Stimulated activated CD4-positive, alpha-beta T cell treated with anti-CD3 and anti-CD28 coated beads, Interleukin-12 subunit alpha, Interleukin-12 subunit beta, amount 100 ng/mL, for 24 hours (primary cell): ENCODE results near the gene IL27RA.

Experiments used
- DNase-seq, 2 experiments: peaks; one replicate each; pipeline ENCODE4 v3.0.0-alpha.2; 2020; ENCODE audit warnings: low read depth in 2 of 2

The IL27RA gene

DNA sequence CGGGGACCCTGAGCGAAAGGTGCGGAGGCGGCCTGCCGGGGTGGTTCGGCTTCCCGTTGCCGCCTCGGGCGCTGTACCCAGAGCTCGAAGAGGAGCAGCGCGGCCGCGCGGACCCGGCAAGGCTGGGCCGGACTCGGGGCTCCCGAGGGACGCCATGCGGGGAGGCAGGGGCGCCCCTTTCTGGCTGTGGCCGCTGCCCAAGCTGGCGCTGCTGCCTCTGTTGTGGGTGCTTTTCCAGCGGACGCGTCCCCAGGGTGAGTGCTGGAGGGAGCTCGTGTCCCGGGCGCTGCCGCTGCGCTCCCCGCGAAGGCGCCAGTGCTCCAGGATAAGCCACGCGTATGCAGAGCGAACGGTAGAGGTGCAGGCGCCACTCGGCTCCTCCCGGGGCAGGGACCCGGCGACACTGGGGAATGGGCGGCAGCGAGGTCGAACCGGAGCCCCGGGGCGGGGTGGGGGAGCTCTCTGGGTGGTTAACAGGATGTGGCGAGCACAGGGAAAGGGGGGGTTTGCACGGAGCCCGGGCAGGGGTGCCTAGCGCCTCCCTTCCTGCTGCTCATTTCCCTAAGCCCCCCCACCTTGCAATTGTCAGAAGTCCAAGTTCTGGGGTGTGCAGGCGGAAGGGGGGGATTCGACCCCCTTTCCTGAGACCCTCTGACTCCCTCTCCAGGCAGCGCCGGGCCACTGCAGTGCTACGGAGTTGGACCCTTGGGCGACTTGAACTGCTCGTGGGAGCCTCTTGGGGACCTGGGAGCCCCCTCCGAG is at the start of gene IL27RA:
IL27RA (plus strand) TSS at position 44 of the 762 bp plus-strand sequence; CDS start at position 155, 111 bp downstream.
- DNase-seq, result peak; percentile 51 to 71

DNA sequence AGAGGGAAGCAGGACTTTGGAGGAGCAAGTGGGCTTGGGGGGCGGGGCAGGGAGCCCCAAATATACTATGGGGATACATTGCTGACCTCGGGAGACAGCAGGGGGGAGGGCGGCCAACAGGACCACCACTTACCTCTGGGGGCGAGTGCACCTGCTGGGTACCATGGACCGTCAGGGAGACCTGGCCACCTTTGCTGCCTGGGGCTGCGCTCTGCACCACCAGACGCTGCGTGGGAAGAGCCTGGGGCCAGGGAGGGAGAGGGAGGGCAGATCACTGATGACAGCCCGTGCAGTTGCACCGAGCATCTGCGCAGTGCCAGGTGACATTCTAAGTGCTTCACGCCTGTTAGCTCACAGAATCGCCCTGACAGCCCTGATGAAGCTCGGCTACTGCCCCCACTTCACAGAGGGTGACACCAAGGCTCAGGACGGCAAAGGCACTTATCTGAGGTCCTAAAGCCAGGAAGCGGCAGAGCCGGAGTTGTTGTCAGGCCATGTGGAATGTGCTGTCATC is 49.5 kb upstream of the IL27RA start:
- no peak for DNase-seq

- no peak for DNase-seq
These were observed 48.8 kb upstream of the IL27RA start for GRCh38 chr19:13982773-13983172.

- DNase-seq, result no peak
These were observed 48.2 kb upstream of the IL27RA start for GRCh38 chr19:13983213-13983889.

DNA sequence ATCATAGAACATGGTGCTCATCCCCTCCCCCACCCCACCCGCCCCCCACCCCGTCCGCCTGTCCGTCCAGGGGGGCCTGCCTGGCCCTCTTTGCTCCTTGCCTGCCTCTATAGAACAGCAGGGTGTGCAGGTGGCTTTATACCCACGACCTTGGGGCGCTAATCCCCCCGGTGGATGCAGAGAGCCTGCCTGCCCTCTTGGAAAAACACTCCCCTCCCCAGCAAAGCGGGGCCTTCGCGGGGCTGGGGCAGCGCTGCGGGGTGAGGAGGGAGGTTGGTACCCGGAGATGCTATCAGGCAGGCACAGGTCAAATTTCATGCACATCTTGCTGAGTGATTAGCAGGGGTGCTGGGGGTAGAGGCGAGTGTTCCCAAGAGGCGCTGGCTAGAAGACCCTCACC is 47.4 kb upstream of the IL27RA start:
- DNase-seq, result no peak

DNA sequence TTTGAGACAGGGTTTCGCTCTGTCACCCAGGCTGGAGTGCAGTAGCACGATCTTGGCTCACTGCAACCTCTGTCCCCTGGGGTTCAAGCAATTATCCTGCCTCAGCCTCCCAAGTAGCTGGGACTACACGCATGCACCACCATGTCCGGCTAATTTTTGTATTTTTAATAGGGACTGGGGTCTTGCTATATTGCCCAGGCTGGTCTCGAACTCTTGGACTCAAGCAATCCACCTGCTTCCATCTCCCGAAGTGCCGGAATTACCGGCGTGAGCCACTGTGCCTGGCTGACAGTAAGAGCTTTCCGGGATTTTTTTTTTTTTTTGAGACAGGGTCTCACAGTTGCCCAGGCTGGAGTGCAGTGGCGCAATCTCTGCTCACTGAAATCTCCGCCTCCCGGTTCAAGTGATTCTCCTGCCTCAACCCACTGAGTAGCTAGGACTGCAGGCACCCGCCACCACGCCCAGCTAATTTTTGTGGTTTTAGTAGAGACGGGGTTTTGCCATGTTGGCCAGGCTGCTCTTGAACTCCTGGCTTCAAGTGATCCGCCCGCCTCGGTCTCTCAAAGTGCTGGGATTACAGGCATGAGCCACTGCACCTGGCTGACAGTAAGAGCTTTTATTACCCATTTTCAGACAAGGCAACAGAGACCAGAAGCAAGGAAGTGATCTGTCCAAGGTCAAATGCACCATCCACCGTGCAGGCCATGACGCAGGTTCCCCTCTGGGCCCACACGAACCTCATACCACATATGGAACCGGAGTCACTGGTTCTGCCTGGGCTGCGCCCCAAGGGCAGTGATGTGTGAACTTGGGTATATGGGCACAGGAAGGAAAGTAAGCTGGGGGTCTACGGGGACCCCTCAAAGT is 46.5 kb upstream of the IL27RA start:
- no peak for DNase-seq

DNA sequence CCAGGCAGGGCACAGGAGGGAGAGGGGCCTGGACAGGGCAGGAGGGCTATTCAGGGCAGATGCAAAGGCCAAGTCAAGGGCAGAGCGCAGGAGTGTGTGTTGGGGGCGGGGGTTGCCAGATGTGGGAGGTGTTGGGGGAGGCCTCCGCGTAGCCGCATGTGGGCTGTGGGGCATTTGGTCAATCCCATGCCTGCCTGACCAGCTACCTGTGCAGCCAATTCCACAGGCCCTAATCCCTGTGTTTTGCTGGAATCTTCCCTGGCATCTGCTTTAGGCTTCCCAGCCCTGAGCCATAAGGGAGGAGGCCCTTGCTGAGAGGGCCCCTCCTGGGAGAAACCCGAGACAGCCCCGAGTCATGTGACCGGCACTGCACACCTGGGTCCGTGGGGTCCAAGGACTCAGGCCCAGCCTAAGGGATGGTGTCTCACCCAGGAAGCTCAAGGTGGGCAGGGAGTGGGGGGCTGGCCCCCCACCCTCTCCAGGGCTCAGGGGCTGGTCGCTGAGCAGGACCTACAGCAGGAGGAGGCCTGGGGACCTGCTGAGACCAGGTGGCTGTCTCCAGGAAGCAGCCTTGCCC is 45.7 kb upstream of the IL27RA start:
- no peak for DNase-seq

- DNase-seq, result peak; percentile 95 to 98
These were observed 45.1 kb upstream of the IL27RA start for GRCh38 chr19:13986348-13986904.

DNA sequence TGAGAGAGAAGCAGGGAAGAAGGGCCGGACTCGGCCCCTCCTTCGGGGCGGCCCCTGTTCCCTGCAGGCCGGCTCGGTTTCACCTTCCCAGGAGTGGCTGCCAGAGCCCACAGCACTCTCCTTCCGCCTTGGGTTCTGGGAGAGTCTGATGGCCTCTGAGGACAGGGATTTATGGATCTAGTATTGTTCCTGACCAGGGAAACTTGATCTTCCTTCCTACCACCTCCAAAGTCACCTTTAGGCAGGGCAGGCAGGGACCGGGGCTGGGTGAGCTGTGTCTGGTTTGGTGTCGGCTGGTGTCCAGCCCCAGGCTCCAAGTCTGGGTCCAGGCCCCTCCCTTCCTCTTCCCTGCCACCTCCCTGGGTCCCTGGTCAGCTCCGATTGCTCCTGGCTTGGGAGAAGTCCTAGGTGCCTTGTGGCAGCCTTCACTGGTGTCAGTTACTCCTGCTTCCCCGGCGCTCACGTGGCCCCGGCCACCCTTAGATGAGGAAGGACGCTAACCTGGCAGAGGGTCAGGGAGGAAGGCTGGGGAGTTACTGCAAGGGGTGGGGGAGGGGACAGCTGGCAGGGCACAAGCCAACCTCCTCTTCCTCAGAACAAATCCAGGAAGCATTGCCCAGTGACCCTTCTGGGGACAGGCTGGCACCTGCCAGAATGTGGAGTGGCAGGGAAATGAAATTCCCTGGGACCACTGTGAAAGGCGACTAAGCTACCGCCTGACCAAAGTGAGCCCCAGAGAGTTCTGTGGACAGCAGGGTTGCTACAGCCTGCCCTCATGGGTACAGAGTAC is 44.3 kb upstream of the IL27RA start:
- no peak for DNase-seq

DNA sequence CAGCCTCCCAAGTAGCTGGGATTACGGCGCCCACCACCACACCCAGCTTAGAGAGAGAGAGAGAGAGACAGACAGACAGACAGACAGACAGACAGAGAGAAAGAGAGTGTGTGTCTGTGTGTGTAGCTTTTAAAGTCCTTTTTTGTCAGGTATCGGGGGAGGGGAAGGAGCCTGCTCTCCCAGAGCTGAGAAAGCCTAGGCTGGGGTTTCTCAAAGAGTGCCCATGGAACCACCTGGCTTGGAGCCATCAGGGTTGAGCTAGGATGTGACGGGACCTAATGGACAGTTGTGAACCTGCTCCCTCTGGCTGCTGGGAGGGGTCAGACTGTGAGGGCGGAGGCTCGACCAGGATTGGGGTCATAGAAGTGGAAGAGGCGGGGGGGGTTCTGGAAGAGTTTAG is 42.1 kb upstream of the IL27RA start:
- DNase-seq, result no peak

DNA sequence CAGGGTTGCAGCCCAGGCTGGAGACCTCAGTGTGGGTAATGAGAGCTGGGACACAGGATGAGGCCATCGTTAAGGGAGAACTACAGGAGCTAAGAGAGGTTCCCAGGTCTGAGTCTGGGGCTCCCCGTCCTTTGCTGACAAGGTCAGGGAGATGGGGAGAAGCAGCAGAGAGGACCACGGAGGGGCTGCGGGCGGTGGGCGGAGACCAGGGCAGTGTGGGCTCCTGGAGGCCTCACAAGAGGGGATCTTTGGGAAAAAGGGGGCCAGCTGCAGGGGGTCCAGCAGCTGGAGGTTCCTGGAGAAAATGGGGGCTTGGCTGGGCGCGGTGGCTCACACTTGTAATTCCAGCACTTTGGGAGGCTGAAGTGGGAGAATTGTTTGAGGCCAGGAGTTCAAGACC is 41.5 kb upstream of the IL27RA start:
- DNase-seq, result no peak

GRCh38 chr19:13992025-13992424 is 39.5 kb upstream of the IL27RA start:
- DNase-seq, result no peak

- no peak for DNase-seq
These were observed 37.8 kb upstream of the IL27RA start for GRCh38 chr19:13993590-13994300.

DNA sequence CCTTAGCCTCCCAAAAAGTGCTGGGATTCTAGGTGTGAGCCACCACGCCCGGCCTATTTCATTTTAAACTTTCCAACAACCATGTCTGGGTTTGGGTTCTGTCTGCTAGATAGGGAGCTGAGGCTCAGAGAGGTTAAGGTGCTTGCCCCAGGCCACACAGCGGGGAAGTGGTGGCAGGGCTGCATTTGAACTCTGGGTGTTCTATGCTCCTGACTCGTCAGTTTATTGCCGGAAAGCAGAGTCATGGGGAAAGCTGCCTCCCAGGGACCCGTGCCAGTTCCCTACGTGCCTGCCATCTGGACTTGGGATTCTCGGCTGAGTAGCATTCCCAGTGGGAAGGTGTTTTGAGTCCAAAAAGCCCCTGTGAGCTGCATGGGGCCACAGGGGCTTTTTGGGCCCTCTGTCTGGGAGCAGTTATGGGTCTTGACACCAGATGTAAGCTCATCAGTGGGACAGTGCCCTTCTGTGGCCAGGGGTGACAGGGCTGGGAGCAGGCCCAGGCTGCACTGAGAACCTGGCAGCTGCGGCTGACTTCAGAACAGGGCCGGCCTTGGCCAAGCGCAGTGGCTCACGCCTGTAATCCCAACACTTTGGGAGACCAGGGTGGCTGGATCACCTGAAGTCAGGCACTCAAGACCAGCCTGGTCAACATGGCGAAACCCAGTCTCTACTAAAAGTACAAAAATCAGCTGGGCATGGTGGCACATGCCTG is 36.4 kb upstream of the IL27RA start:
- DNase-seq, result no peak

DNA sequence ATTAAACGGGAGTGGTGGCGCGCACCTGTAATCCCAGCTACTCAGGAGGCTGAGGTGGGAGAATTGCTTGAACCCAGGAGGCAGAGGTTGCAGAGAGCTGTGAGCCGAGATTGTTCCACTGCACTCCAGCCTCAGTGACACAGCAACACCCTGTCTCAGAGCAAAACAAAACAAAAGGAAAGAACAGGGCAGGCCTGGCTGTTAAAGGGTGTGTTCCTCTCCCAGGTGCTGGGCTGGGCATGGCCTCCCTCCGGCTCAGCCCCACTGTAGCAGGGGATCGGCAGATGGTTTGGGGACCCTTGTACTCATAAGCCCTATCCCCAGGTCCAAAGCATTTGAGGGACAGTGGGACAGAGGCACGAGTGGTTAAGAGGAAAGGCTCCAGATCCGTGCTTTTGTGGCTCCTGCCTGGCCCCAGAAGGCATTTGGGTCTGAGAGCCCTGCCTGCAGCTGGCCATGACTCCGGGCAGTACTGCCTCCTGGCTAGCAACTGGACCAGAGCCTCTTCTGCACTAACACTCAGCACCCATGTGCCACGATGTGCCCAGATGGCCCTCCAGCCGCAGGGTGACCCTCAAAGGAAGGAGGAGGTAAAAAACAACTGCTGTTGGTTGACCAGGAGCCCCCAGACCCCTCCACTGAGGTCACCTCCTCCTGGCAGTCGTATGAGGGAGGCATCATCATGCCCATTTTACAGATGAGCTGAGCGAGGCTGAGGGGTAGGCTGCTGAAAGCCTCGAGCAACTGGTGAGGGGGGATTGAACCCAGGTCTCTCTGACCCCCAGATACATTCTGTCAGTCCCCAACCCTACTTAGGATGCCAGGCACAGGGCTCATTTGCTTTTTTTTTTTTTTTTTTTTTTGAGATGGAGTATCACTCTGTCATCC is 35.4 kb upstream of the IL27RA start:
- no peak for DNase-seq

GRCh38 chr19:13996928-13997630 is 34.5 kb upstream of the IL27RA start:
- DNase-seq, result no peak

DNA sequence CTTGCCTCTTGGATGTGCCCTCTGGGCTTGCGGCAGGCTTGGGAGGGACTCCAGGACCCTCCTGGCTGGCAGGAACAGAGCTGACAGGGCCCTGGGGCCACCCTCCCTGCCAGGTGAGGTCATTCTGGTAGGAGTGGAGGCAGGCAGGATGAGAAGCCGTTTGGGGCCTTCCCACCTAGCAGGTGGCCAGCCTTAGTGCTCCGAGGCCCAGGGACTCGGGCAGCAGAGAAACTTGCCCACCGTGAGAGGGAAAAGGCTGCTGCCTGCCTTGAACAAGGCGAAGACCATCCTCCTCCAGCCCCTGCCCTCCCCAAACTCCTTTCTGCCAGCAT is 34.0 kb upstream of the IL27RA start:
- DNase-seq, result no peak

- no peak for DNase-seq
These were observed 33.1 kb upstream of the IL27RA start for GRCh38 chr19:13998426-13998825.
